Head of caudate nucleus (tissue), 42 donors: ENCODE results near the gene HOXB1.

Source experiments
- DNase-seq, 42 donors: peaks; one replicate each; pipeline versions ENCODE4 v3.0.0 to v3.0.0-alpha.2; 2020 to 2021; ENCODE audit warnings: mixed read lengths in 7 of 42
- intact Hi-C: fragments of 100-400 bp; cut with DNase I; formaldehyde crosslinking; loops from one replicate; pipeline ENCODE4 v1.15.0; 2022

HOXB1 gene

GRCh38 chr17:48568499-48569239 lies 37.9 kb upstream of the HOXB1 start:
- intact Hi-C loops = no loop called here
- DNase-seq = no peak

GRCh38 chr17:48567646-48568354 lies 37.0 kb upstream of the HOXB1 start:
- DNase-seq = no peak
- intact Hi-C loops = no loop called here

- intact Hi-C loops = no loop called here
- no peak for DNase-seq
These were observed 36.4 kb upstream of the HOXB1 start for GRCh38 chr17:48567209-48567608.

- intact Hi-C loops = no loop called here
- DNase-seq = no peak
These were observed 35.9 kb upstream of the HOXB1 start for GRCh38 chr17:48566717-48567116.

- DNase-seq = no peak
- intact Hi-C loops = no loop called here
These were observed 35.3 kb upstream of the HOXB1 start for GRCh38 chr17:48565925-48566710.

GRCh38 chr17:48565022-48565554 lies 34.3 kb upstream of the HOXB1 start:
- intact Hi-C loops = no loop called here
- no peak for DNase-seq

GRCh38 chr17:48564188-48565021 lies 33.6 kb upstream of the HOXB1 start:
- intact Hi-C loops = no loop called here
- no peak for DNase-seq

GRCh38 chr17:48563867-48564187 lies 33.0 kb upstream of the HOXB1 start:
- no peak for DNase-seq
- intact Hi-C loops = no loop called here

GRCh38 chr17:48563385-48563838 lies 32.6 kb upstream of the HOXB1 start:
- intact Hi-C loops = no loop called here
- no peak for DNase-seq

GRCh38 chr17:48562934-48563333 lies 32.1 kb upstream of the HOXB1 start:
- no peak for DNase-seq
- intact Hi-C loops = no loop called here

- intact Hi-C loops = no loop called here
- DNase-seq = no peak
These were observed 31.3 kb upstream of the HOXB1 start for GRCh38 chr17:48561884-48562810.

GRCh38 chr17:48559840-48560817 lies 29.3 kb upstream of the HOXB1 start:
- intact Hi-C loops = no loop called here
- no peak for DNase-seq

GRCh38 chr17:48559122-48559839 lies 28.5 kb upstream of the HOXB1 start:
- no peak for DNase-seq
- intact Hi-C loops = no loop called here

- intact Hi-C loops = no loop called here
- DNase-seq = no peak
These were observed 28.0 kb upstream of the HOXB1 start for GRCh38 chr17:48558831-48559121.

- DNase-seq = no peak
- intact Hi-C loops = no loop called here
These were observed 27.4 kb upstream of the HOXB1 start for GRCh38 chr17:48558057-48558830.
